ENCODE data around the gene ALK. TPM values are rescaled to one million over a fixed set of nuclear protein-coding genes. Genes with fewer than 3 reads are reported as not detected.

ALK gene
- total RNA-seq, 1 experiment from 2014 or later, result 0.87 TPM

GRCh38 chr2:29535188-29535587 is 386.2 kb downstream of the ALK start:
- Histone ChIP-seq H3K36me3 (ENCODE audit: low read depth, low read length) (no peaks in the 10 kb centered on the region), H3K4me1 (ENCODE audit: insufficient read depth, low read length) (no peaks in the 10 kb centered on the region), H3K9ac (ENCODE audit: low read length) (no peak overlapping the region), H3F3A (ENCODE audit: low read length, unreplicated experiment) (no peaks in the 10 kb centered on the region), H3K9me2 (replicated peaks; ENCODE audit: low read length) (no peaks in the 10 kb centered on the region), H3K27ac (ENCODE audit: low read length) (no peak overlapping the region), H3K4me2 (ENCODE audit: low read length) (no peak overlapping the region), H3K9me3 (ENCODE audit: low read length) (no peaks in the 10 kb centered on the region), H3K4me3 (ENCODE audit: low read length) (no peak overlapping the region), H4K20me1 (ENCODE audit: low read length) (no peaks in the 10 kb centered on the region), H2AFZ (ENCODE audit: low read length) (no peak overlapping the region), H3K79me2 (ENCODE audit: low read length) (no peaks in the 10 kb centered on the region), H3K27me3 (ENCODE audit: low read length) (no peaks in the 10 kb centered on the region)
- POLR2A ChIA-PET (ENCODE audit: unreplicated experiment), result no interaction called here
- no peak for DNase-seq
- intact Hi-C loops (cut with micrococcal nuclease), result no loop called here
- CTCF ChIA-PET, result no interaction called here
- no peak for ATAC-seq
- TF ChIP-seq EZH2 (IDR thresholded peaks at IDR 0.05; ENCODE audit: low read length, unreplicated experiment) (no peak), CTCF (conservative IDR thresholded peaks at IDR 0.05; ENCODE audit: low read depth, low read length) (no peak), EZH2phosphoT487 (IDR thresholded peaks at IDR 0.05; ENCODE audit: borderline replicate concordance, low read length) (no peak)
- no TSS peak for BruUV-seq (replicated peaks)

- Histone ChIP-seq H3K27ac (ENCODE audit: low read length) (no peak overlapping the region), H3K79me2 (ENCODE audit: low read length) (no peaks in the 10 kb centered on the region), H3K4me2 (ENCODE audit: low read length) (no peak overlapping the region), H3K27me3 (ENCODE audit: low read length) (no peaks in the 10 kb centered on the region), H3K4me1 (ENCODE audit: insufficient read depth, low read length) (peaks cover 5% of the 10 kb centered on the region; the same call in 1 of the 2 replicates), H3F3A (ENCODE audit: low read length, unreplicated experiment) (no peaks in the 10 kb centered on the region), H3K9ac (ENCODE audit: low read length) (no peak overlapping the region), H3K9me3 (ENCODE audit: low read length) (no peaks in the 10 kb centered on the region), H3K36me3 (ENCODE audit: low read depth, low read length) (no peaks in the 10 kb centered on the region), H4K20me1 (ENCODE audit: low read length) (no peaks in the 10 kb centered on the region), H3K9me2 (replicated peaks; ENCODE audit: low read length) (no peaks in the 10 kb centered on the region), H3K4me3 (ENCODE audit: low read length) (no peak overlapping the region), H2AFZ (ENCODE audit: low read length) (no peak overlapping the region)
- BruUV-seq (replicated peaks), result no TSS peak
- intact Hi-C loops (cut with micrococcal nuclease), result no loop called here
- DNase-seq, result no peak
- POLR2A ChIA-PET (ENCODE audit: unreplicated experiment), result no interaction called here
- CTCF ChIA-PET, result no interaction called here
- TF ChIP-seq EZH2 (IDR thresholded peaks at IDR 0.05; ENCODE audit: low read length, unreplicated experiment) (no peak), EZH2phosphoT487 (IDR thresholded peaks at IDR 0.05; ENCODE audit: borderline replicate concordance, low read length) (no peak), CTCF (conservative IDR thresholded peaks at IDR 0.05; ENCODE audit: low read depth, low read length) (no peak)
- ATAC-seq, result no peak
These were observed 388.9 kb downstream of the ALK start for GRCh38 chr2:29532436-29532835.

GRCh38 chr2:29531626-29532025 is 389.8 kb downstream of the ALK start:
- Histone ChIP-seq H3K4me1 (ENCODE audit: insufficient read depth, low read length) (peaks cover 5% of the 10 kb centered on the region; the same call in 1 of the 2 replicates), H3K36me3 (ENCODE audit: low read depth, low read length) (no peaks in the 10 kb centered on the region), H3K79me2 (ENCODE audit: low read length) (no peaks in the 10 kb centered on the region), H2AFZ (ENCODE audit: low read length) (no peak overlapping the region), H3K4me3 (ENCODE audit: low read length) (no peak overlapping the region), H3F3A (ENCODE audit: low read length, unreplicated experiment) (no peaks in the 10 kb centered on the region), H3K27me3 (ENCODE audit: low read length) (no peaks in the 10 kb centered on the region), H4K20me1 (ENCODE audit: low read length) (no peaks in the 10 kb centered on the region), H3K4me2 (ENCODE audit: low read length) (no peak overlapping the region), H3K9ac (ENCODE audit: low read length) (no peak overlapping the region), H3K27ac (ENCODE audit: low read length) (no peak overlapping the region), H3K9me2 (replicated peaks; ENCODE audit: low read length) (no peaks in the 10 kb centered on the region), H3K9me3 (ENCODE audit: low read length) (no peaks in the 10 kb centered on the region)
- no peak for DNase-seq
- TF ChIP-seq CTCF (conservative IDR thresholded peaks at IDR 0.05; ENCODE audit: low read depth, low read length) (no peak), EZH2phosphoT487 (IDR thresholded peaks at IDR 0.05; ENCODE audit: borderline replicate concordance, low read length) (no peak), EZH2 (IDR thresholded peaks at IDR 0.05; ENCODE audit: low read length, unreplicated experiment) (no peak)
- ATAC-seq, result no peak
- ChIA-PET CTCF (no interaction called here), POLR2A (ENCODE audit: unreplicated experiment) (no interaction called here)
- intact Hi-C loops (cut with micrococcal nuclease), result no loop called here
- no TSS peak for BruUV-seq (replicated peaks)
